Right ventricle myocardium superior (tissue), 1 donor: Measurements from ENCODE around the gene CEBPE. TPM values are rescaled to one million over a fixed set of nuclear protein-coding genes. Genes with fewer than 3 reads are reported as not detected.

Experiments used
- ATAC-seq: fragments of 200-7000 bp; cut with Tn5 transposase; one replicate; pipeline ENCODE4 v1.9.1; 2020; ENCODE audit warnings: mild to moderate bottlenecking; ENCODE audit not compliant: poor library complexity
- DNase-seq: peaks from one replicate; pipeline ENCODE4 v3.0.0-alpha.2; 2020
- intact Hi-C: fragments of 100-400 bp; cut with DNase I; formaldehyde crosslinking; loops from one replicate; pipeline ENCODE4 v1.11.2; 2022
- total RNA-seq: library from RNA; stranded (reverse); fragmentation: NEBNext Ultra II Directional; extraction: Animal tissue kit (Norgen Biotek cat#: 25700); gene quantifications from one replicate; pipeline ENCODE4 v1.2.1, GENCODE V29; 2021
- donor health status: DM: no; HTN: yes; CAD: no; lungs with severe emphysema.

Gene CEBPE
- total RNA-seq, 1 donor from 2014 or later: not detected

DNA sequence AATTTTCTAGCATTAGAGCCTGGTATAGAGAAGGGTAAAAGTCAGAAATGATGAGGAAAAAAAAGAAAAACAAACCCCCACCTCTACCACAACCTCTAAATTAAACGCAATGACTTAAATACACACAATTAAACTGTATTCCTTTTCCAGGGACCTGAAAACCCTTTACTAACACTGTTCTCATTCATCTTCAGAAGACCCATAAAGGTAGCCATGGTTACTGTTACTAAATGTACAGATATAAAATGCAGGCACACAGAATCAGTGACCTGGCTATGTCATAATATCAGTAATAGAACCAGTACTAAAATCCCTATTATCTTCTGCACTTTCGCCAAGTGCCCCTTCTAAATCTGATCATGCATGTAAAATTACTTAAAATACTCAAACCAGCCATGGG, 25.5 kb downstream of the CEBPE start:
- ATAC-seq: no peak
- intact Hi-C loops: no loop called here
- DNase-seq: no peak

DNA sequence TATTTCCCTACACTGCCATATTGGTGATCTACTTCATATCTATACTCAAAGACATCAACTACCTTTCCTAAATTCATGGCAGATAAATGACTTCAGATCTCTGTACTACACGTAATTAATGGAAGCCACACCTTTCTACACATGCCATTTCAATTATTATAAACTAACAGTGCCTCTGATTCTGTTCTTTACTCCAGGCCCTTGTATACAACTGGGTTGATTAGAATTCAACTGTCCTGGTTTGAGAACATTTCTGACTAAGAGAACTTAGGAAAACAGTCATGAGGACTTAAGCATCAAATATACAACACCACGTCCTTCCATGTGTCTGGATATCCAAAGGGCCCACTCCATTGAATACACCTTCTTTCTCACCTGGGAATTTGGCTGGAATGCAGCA, 26.0 kb downstream of the CEBPE start:
- ATAC-seq (no peak), DNase-seq (no peak)
- intact Hi-C loops: no loop called here

DNA sequence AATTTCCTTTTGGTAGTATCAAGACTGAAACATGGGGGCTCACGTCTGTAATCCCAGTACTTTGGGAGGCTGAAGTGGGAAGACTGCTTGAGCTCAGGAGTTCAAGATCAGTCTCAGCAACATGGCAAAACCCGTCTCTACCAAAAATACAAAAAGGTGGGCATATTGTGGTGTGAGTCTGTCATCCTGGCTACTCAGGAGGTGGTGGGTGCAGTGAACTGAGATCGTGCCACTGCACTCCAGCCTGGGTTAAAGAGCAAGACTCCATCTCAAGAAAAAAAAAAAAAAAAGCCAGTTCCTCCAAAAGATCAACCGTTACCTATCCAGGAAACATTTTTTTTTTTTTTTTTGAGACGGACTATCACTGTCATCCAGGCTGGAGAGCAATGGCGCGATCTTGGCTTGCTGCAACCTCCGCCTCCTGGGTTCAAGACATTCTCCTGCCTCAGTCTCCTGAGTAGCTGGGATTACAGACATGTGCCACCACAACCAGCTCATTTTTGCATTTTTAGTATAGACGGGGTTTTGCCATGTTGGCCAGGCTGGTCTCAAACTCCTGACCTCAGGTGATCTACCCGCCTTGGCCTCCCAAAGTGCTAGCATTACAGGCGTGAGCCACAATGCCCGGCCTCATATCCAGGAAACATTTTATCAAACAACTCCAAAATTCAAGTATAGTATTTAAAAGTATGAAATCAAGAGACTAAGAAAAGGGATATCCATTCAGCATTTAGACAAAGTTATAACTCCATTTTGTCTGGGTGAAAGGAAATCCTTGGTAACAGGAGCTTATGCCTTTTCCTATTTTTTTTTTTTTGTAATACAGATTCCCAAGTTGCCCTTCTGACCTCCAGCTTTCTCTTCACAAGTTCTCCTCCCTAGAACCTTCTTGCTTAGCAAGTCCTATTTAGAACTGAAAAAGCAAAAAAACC, 27.5 kb downstream of the CEBPE start:
- ATAC-seq (no peak), DNase-seq (no peak)
- intact Hi-C loops: no loop called here

- intact Hi-C loops: no loop called here
- DNase-seq: no peak
- ATAC-seq: no peak
These were observed 28.8 kb downstream of the CEBPE start for GRCh38 chr14:23090254-23090636.

GRCh38 chr14:23089498-23090253, 29.4 kb downstream of the CEBPE start:
- DNase-seq (no peak), ATAC-seq (no peak)
- intact Hi-C loops: no loop called here

- ATAC-seq (no peak), DNase-seq (no peak)
- intact Hi-C loops: no loop called here
These were observed 32.5 kb downstream of the CEBPE start for GRCh38 chr14:23086565-23086964.

GRCh38 chr14:23085458-23085857, 33.6 kb downstream of the CEBPE start:
- ATAC-seq (no peak), DNase-seq (no peak)
- intact Hi-C loops: no loop called here

DNA sequence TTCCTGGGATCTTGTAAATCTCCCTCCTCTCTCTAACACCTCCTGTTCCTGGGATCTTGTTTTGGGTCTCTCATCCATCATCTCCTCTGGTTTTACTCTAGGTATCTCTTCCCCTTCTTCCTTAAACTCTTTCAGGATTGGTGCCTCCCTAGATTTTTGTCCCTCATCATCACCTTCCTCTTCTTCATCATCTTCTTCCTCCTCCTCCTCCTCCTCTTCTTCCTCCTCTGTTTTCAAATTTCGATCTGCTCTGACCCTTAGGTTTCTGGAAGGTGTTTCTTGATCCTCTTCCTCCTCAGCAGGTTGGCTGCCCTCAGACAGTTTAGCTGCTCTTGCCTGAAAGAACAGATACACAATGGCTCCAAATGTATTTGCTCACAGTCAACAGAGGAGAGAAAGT, 38.6 kb downstream of the CEBPE start:
- ATAC-seq: no peak
- intact Hi-C loops: no loop called here
- DNase-seq: no peak

DNA sequence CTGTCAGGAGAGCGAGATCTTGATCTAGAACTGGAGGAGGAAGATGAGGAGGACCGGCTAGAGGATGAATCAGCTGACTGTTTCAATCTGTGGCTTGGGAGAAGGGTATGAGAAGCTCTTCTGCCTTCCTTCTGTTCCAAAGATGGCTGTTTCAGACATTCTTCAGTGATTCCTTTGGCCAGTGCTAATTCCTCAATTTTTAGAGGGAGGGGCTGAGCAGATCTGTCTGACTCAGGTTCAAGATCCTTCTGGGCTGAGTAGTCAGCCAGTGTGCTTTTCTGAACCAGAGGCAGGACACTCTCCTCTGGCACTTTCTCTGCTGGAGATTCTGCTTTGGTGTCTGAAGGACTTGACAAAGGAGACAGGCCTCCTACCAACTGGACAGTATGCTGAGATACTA, 39.3 kb downstream of the CEBPE start:
- DNase-seq (no peak), ATAC-seq (no peak)
- intact Hi-C loops: no loop called here

- ATAC-seq: peak; percentile 82
- intact Hi-C loops: no loop called here
- peak; percentile 63 for DNase-seq
These were observed 40.4 kb downstream of the CEBPE start for GRCh38 chr14:23078692-23079116.

DNA sequence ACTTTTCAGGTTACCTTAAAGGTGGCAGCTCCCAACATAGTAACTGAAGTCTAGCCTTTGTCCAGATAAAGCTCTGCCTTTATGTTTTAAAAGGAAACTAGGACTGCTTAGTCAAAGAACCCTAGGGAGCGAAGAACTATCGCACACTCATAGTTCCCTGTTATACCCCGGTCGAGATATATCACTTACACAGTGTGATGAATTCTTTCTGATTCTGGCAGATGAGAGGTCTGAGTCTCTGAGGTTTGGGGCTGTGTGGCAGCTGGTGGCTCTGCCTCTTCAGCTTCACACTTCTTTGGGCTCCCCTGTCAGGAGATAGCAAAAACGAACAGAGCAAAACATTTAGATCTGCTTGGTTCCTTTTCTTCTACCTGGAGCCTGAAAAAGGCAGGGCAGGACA, 41.1 kb downstream of the CEBPE start:
- DNase-seq (no peak), ATAC-seq (no peak)
- intact Hi-C loops: no loop called here

- ATAC-seq: no peak
- no peak for DNase-seq
- intact Hi-C loops: no loop called here
These were observed 42.2 kb downstream of the CEBPE start for GRCh38 chr14:23076785-23077408.

DNA sequence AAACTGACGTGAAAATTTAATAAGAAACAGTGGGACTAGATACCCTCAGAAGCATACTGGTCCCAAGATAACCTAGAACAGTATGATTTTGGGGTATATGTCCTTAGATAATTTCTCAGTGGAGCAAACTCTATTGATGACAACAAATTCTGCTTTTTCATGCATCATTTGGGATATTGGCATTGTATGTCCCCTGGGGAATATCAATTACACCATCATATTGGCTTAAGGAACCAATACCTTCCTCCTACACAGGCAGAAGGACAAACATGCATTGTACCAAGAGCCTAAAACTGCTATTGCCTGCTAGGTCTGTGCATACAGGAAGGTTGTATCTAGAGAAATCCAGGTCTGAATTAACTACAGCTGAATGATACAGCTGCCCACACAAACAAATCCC, 44.1 kb downstream of the CEBPE start:
- ATAC-seq (no peak), DNase-seq (no peak)
- intact Hi-C loops: no loop called here

GRCh38 chr14:23071921-23072539, 47.0 kb downstream of the CEBPE start:
- DNase-seq (no peak), ATAC-seq (peak; percentile 24)
- intact Hi-C loops: no loop called here

DNA sequence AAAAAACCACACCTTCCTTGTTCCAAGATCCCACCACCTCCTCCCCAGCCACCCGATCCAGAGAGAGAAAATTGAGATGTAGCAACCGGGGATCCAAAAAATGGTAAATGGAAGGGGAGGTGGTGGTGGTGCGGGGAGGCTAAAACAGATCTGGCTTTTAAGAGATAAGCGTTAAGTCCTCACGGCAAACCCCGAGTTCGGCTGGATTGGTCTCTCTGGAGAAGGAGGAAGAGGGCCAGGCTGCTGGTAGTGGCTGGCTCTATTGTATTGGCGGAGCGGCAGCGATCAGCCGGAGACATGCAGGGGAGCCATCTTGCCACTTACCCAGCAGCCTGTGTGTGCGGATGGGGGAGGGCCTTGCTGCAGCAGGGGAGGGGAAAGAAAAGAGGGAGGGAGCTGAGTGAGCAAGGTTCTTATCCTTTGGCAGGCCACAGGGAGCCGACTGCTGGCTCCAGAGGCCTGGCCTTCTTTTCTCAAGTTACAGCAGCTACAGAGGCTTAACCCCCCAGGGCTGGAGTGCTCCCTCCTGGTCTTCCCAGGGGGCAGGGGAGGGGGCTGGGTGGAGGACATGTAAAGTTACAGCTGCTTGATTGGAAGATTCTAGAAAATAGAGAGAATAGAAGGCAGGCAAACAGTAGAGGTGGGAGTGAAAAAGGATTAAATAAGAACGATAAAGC, 47.7 kb downstream of the CEBPE start:
- ATAC-seq (peak; percentile 93), DNase-seq (peak; percentile 89)
- intact Hi-C loops: no loop called here

GRCh38 chr14:23070262-23071129, 48.6 kb downstream of the CEBPE start:
- ATAC-seq (no peak), DNase-seq (no peak)
- intact Hi-C loops: no loop called here

DNA sequence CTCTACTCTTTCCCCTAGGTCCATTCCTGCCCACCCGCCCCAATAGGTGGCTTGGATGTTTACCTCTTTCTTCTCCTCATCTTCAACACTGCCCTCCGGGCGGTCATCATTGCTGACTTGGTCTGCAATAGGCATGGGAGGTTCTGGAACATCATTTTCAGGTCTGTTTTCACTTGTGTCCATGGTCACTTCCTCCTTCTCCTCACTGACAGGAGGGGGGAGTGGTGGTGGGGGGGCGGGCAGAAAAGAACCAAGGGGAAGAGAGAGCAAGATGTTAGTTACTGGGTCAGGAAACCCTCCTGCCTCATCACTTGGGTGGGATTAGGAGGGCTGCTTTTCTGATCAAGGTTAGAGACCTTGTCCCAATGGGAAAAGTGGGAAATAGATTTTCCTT, 49.6 kb downstream of the CEBPE start:
- DNase-seq (no peak), ATAC-seq (no peak)
- intact Hi-C loops: loop anchor here (5.0 kb wide), 1 partner anchor 38 kb away; no protein-coding TSS in a partner anchor
